Activated T-cell treated with anti-CD3 and anti-CD28 coated beads for 1 hour (primary cell): Measurements from ENCODE around the gene NLRP5.
"Not testable (repeated sequence)": the region's sequence is repeated elsewhere in the genome, so short reads cannot be mapped to it uniquely, and the experiment has no call there.

Source experiments
- DNase-seq: peaks from one replicate; pipeline ENCODE4 v3.0.0-alpha.2; 2020; ENCODE audit warnings: low read depth

Gene NLRP5

DNA sequence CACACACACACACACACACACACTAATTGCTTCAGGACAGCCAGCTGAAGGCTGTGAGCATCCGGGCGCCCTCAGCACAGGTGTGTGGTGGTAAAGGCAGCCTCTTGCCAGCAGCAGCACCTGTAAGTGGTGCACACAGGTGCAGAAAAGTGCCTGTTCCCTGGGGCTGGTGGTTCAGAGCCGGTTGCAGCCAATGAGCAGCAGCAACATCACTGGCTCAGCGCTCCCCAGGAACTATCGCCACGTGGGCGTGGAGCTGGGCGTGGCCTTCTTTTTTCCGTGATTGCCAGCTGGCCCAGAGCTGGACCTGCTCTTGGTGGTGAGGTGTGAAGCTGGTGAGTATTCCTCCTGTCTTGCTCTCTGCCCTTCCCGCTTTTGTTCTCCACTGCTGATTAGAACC, at the start of gene NLRP5:
Gene NLRP5 (plus strand): TSS at position 289 of the 400 bp plus-strand sequence.
- no peak for DNase-seq

DNA sequence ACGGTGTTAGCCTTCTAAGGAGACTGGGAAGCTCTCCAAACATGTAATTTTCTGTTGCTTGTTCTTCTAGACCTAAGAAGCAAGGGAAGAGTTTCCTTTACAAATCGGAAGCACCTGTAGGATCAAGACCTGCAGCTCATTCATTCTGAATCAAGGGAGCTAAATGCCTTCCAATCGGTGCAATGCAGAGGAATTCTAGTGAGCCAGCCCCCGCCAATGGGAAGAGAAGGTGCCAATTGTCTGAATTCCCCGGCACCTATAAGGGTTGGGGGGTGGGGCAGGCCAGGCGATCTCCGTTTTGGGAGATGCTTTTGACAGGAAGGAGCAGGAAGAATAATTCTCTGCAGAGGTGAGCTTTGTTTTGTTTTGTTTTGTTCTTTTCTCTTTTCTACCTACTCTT, 47.4 kb upstream of the NLRP5 start:
- DNase-seq, result no peak

DNA sequence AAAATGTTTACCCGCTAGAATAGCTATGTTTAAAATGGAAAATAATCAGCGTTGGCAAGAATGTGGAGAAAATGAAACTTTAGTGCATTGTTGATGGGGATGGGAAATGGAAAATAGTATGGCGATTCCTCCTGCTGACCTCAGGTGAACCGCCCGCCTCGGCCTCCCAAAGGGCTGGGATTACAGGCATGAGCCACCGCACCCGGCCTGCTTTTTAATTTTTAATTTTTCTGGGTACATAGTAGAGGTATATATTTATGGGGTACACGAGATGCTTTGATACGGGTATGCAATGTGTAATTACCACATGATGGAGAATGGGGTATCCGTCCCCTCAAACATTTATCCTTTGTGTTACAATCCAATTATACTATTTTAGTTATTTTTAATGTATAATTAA, 46.3 kb upstream of the NLRP5 start:
- DNase-seq, result no peak

DNA sequence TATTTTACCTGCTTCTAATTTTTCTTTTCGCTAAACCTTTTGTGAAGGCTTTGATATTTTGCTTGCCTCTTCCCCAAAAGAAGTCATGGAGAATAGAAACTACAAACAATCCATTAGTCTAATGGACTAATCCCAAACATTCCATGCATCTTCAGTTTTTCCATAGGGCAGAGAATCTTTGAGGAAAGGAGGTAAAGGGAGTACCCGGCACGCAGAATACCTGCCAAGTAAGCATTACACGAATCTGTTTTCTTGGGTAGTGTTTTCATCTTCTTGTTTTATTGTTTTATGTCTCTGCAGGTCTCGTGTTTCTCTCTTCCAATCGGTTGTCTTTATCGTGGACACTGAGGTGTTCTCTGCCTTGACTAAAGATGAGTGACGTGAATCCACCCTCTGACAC, 39.0 kb upstream of the NLRP5 start, which contains the start of gene NLRP8:
Gene NLRP8 (plus strand): TSS at position 301 of the 400 bp plus-strand sequence.
- DNase-seq, result no peak

DNA sequence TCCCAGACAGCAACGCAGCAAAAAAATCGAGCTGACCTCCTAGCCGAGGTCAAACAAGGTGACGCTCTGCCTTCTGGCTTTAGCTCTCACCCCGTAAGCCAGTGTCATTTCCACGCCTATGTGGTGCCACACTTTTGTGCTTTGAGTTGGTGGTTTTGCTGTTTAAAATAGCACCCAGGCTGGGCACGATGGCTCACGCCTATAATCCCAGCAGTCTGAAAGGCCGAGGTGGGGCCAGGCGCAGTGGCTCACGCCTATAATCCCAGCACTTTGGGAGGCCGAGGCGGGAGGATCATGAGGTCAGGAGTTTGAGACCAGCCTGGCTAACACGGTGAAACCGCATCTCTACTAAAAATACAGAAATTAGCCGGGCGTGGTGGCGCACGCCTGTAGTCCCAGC, 36.0 kb upstream of the NLRP5 start:
- not testable (repeated sequence) for DNase-seq

- DNase-seq, result no peak
These were observed 30.1 kb upstream of the NLRP5 start for GRCh38 chr19:55956431-55956830.

DNA sequence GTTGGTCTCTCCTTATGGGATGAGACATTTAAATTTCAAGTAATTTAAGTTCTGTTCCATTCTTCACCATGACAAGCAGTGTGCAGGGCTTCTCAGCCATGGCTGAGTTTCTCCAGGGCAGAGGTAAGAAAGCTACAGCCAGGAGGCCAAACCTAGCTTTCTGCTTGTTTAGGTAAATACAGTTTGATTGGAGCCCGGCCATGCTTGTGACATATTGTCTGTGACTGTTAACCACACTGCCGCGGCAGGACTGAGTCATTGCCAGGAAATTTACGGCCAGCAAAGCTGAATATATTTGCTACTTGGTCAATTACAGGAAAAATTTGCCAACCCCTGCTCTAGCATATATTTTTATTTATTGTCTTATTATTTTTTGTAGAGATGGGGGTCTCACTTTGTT, 28.2 kb upstream of the NLRP5 start:
- DNase-seq, result no peak

DNA sequence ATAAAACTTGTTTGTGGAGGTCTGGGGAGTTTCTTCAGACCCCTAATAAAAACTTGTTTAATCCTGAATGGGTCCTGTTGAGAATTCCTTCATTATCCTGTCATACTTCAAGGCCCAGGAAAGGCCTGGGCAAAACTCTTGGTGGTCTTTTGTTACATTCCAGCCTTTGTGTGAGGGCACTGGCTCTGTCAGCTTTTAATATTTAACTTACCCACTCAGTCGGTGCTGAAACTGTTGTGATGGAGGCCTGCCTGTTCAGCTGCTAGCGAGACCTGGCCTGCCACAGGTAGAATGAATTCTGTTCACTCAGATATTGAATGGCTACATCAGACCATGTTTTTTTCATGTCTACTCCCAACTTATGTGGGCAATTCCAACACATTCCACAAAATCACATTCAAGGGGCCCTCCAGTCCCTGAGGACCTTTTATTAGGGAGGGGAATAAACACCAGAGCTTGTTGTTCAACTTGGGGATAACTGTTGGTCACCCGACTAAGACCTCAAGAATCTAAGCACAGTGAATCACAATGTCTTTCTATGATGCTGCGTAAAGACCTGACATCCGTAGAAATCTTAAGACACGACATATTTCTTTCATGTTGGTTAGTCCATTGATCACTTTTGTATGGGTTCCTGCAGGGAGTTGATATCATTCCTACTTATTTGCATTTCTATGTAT, 26.4 kb upstream of the NLRP5 start:
- no peak for DNase-seq

DNA sequence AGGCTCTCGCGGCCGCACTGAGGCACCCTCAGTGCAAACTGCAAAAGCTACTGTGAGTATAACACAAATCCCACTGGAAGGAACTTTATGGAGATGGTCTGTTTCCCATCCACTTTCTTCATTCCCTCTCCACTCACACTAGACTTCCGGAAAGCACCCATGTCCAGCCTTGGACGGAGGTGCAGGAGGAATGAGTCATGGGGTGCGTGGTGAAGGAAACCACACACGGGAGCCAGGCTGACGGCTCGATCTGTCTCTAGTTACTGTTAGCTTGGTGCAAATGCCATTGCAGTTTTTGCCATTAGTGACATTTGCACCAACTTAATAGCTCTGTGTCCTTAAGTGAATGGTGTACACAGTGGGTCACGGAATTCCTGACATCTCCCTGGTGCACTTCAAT, 24.4 kb upstream of the NLRP5 start:
- DNase-seq, result no peak

GRCh38 chr19:55973982-55974381, 12.6 kb upstream of the NLRP5 start:
- DNase-seq, result no peak

- DNase-seq, result no peak
These were observed 6.2 kb upstream of the NLRP5 start for GRCh38 chr19:55980415-55980814.

DNA sequence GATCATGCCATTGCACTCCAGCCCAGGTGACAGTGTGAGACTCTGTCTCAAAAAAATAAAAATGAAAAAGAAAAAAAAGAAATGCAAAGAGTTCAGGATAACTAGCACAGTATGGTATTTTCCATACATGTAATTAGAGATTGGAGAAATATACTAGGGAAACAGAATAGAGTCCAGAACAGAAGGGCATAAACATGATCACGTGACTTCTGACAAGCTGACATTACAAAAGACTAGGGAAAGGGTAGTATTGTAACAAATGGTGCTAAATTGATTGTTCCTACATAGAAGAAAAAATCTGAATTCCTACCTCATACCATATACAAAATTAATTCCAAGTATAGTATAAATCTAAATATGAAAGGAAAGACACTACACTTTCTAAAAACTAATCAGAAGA, 1.3 kb upstream of the NLRP5 start:
- DNase-seq, result no peak

DNA sequence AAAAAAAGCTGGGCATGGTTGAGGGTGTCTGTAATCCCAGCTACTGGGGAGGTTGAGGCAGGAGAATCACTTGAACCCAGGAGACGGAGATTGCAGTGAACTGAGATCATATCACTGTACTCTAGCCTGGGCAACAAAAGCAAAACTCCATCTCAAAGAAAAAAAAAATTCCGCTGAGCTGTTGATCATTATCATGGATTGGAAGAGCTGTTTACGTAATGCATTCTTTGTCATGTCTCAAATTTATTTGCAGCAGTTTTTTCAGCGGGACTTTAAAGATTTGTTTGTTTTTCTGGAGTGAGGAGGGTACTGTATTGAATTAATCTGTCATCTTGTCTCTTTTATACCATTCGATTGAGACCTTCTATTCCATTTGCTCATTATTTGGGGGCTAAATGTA, 4.3 kb downstream of the NLRP5 start:
- DNase-seq, result no peak

- DNase-seq, result no peak
These were observed 6.9 kb downstream of the NLRP5 start for GRCh38 chr19:55993492-55993891.

- DNase-seq, result no peak
These were observed 28.2 kb downstream of the NLRP5 start for GRCh38 chr19:56014765-56015164.

- no peak for DNase-seq
These were observed 29.2 kb downstream of the NLRP5 start for GRCh38 chr19:56015756-56016155.

DNA sequence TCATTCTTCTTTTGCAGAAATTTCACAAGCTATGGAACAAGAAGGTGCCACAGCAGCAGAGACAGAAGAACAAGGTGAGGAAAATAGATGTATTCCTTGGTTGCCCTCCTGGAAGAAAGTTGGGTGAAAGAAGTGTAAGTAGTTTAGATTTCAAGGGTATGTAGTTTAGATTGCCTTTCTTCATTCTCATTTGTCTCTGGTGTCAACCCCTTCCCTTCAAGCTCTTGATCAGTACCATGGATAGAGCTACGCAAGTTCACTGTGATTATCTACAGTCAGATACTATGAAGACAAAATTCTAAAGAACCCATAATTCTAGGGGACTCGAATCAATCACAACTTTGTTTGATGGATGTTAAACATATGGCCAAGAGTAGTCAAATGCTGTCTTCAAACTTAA, 32.8 kb downstream of the NLRP5 start:
- DNase-seq, result not testable (repeated sequence)

DNA sequence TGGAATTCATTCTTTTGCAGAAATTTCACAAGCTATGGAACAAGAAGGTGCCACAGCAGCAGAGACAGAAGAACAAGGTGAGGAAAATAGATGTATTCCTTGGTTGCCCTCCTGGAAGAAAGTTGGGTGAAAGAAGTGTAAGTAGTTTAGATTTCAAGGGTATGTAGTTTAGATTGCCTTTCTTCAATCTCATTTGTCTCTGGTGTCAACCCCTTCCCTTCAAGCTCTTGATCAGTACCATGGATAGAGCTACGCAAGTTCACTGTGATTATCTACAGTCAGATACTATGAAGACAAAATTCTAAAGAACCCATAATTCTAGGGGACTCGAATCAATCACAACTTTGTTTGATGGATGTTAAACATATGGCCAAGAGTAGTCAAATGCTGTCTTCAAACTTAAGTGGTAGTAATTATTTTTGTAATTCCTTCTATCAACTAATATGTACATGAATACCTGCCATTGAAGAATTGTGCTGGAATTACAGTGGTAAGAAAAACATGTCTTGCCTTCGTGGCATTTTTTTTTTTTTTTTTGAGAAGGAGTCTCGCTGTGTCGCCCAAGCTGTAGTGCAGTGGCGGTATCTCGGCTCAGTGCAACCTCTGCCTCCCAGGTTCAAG, 33.9 kb downstream of the NLRP5 start:
- not testable (repeated sequence) for DNase-seq

GRCh38 chr19:56026769-56027168, 40.2 kb downstream of the NLRP5 start:
- DNase-seq, result no peak

DNA sequence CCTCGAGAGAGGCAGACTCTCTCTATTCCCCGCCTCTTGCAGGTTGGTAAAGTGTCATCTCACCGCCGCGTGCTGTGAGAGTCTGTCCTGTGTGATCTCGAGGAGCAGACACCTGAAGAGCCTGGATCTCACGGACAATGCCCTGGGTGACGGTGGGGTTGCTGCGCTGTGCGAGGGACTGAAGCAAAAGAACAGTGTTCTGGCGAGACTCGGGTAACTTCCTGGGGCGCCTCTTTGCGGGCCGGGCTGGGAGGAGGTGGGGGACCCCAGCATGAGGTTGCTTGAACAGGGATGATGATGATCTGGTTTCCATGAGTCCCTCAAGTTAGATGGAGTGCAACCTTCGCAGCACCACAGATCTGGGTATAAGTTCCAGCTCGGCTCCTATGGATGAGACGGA, 67.0 kb downstream of the NLRP5 start:
- no peak for DNase-seq

GRCh38 chr19:56066152-56067023, 79.8 kb downstream of the NLRP5 start:
- peak; percentile 55 for DNase-seq

DNA sequence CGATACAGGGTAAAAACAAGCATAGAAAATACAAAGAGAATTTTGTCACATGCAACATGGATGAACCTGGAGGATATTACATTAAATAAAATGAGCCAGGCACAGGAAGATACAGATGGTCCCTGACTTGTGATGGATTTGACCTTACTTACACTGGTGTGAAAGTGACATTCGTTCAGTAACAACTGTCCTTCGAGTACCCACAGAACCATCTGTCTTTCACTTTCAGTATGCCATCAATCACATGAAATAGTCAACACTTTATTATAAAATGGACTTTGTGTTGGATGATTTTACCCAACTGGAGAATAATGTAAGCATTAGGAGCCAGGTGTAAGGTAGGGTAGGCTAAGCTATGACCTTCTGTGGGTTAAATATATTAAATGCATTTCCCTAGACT, 83.1 kb downstream of the NLRP5 start:
- no peak for DNase-seq

DNA sequence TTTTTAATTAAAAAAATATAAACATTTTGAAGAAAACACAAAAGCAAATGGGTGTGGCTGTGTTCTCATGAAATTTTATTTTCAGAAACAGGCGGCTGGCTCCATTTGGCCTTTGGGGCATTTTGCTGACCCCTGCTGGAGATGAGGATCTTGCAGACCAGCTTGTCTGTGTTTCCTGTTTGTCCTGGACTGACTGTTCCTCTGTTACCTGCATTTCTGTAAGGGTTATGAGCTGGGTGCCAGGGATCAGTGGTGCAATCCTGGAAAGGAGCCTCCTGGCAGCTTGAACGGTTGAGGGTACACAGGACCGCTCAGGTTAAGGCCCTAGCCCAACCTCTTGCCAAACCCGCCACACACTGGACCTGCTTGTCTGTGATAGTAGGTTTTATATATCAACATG, 84.6 kb downstream of the NLRP5 start:
- no peak for DNase-seq
